GM19351 (cell line): ENCODE results near the gene SOX5.

Source experiments
- ATAC-seq: cut with Tn5 transposase; IDR thresholded peaks from one replicate; pipeline ENCODE4 v1.9.1; 2021; ENCODE audit warnings: mild to moderate bottlenecking, moderate library complexity; ENCODE audit not compliant: unreplicated experiment

The SOX5 gene

DNA sequence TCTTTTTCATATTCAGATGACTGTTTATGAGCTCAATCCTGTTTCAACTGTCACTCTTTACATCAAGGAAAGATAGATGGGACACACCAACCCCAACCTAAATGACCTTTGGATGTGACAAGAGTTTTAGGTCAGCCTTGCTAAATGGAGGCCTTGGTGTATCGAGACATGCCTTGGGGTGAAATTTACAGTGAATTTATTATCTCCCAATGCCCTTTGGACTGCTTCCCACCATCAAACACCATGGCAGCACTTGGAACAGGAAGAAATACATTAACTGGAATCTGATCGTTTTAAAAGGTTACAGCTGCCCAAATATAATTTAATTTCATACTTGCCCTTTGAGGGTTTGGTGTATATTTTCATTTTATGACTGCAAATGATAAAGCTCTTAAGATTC lies 327.6 kb downstream of the SOX5 start:
- ATAC-seq = no peak

DNA sequence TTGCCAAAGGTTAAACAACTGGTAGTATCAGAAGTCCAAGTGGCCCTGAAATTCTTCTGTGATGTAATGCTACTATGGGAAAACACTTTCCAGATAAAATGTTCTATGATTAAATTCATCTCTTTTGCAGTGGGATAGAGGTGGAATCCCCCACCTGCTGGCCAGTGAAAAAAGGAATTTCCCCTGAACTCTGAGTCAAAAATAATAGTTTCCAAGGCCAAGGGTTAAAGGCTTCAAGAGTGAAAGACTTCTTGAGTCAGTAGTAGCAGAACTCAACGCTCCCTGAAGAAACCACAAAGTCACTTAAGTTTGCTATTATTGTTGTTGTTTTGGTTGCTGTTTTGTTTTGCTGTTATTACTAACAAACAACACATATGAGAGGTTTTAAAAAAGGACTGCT lies 330.8 kb downstream of the SOX5 start:
- peak; percentile 59 for ATAC-seq

DNA sequence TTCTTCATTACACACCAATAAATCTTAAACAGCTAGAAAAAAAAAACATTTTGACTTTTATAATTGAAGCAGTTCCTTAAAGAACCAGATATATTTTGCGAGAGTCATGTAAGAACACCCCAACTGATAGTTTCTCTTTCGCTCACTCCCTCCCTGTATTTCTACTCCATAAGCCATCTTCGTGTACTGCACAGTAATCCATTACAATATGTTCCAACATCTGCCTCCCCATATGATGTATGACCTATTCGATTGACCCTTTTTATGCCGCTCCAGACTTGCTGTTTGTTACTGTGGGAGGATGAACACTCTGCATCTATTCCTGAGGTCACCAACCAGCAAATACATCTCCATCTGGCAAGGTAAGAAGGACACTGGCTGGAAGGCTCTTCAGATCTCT lies 331.7 kb downstream of the SOX5 start:
- ATAC-seq = no peak

DNA sequence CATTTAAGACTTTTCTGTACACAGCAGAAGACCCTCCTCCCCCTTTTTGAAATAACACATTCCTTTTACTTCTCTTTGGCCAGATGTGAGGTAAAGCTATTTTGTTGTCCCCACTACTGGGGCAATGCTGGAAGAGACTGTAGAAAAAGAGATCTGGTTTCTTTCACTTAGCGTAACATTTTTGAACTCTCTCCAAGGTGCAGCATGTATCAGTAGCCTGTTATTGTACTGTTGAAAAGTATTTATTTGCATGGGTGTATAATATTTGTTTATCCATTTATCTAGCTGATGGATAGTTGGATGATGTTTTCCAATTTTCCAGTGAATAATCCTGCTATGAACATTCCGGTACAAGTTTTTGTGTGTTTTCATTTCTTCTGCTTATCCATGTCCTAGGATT lies 335.2 kb downstream of the SOX5 start:
- no peak for ATAC-seq

DNA sequence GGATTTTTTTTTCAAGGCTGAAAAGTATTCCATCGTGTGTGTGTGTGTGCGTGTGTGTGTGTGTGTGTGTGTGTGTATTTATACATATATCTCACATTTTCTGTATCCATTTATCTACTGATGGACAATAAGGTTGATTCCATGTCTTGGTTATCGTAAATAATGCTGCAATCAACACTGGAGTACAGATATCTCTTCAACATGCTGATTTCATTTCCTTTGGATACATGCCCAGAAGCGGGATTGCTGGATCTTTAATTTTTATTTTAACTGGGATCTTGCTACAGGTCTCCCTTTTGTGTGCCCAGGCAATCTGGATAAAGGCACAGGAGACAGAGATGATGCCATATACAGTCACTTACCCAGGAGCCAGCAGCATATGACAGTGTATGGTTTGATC lies 338.1 kb downstream of the SOX5 start:
- no peak for ATAC-seq

DNA sequence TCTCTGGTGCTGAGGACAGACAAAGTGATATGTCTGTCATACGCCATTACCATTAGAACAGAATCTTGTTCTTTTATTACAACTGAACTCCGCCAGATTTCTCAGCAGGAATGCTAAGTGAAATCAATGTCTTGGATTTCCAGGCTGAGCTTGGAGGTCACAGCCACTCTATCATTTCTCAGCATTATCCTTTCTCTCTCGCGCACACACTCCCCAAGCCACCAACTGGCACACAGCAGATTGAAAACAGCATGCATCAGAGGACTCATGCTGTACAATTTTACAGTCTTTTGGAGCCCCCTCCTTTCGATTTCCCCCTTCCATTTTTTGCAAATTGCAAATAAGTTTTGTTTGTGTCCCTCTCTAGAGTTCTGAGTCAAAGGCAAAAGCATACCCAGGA lies 348.6 kb downstream of the SOX5 start:
- no peak for ATAC-seq

DNA sequence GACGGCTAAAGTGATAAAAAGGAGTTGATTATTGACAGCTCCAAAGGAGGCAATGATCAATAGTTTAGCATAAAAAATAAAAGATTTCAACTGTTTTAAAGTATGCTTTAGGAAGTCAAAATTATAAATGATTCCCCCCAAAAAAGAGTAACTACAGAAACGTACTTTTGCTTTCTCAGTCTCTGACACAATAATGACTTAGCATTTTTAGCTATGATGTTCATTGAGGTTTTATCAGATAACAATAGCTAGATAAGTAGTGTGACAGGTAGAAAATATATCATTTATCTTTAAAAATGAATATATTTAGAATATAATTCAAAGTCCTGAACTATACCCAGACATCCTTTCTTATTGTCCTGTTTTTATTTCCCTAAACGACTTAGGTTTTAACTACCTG lies 352.9 kb downstream of the SOX5 start:
- ATAC-seq = no peak

DNA sequence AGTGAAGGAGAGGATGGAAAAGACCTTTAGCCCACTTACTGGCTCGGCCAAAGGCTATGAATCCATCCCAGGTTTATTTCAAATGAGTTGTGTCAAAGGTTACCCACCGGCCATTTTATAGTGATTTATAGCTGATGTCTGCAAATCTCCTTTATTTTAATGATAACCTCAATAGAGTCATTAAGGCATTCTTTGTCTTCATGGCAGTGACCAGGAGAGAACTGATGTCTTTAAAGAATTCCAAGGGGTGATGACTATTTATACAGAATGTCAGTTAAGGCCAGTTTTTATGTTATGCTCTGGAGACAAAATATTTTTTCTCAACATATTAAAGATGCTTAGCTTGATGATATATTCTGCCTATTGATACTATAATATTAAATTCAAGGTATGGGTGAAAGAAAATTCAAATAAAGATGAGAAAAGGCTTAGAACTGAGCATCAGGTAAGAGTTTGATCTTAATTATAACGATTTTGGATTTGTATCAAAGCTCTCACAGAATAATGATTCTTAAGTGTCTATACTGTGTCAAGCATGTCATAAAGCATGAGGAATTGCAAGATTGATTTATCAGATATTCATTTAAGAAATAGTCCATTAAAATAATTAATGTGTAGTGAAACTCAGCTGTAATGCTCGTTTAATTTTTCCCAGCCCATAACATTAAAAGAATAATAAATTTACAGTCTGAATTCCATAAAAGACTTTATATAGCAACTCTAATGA lies 361.5 kb downstream of the SOX5 start:
- ATAC-seq = no peak

DNA sequence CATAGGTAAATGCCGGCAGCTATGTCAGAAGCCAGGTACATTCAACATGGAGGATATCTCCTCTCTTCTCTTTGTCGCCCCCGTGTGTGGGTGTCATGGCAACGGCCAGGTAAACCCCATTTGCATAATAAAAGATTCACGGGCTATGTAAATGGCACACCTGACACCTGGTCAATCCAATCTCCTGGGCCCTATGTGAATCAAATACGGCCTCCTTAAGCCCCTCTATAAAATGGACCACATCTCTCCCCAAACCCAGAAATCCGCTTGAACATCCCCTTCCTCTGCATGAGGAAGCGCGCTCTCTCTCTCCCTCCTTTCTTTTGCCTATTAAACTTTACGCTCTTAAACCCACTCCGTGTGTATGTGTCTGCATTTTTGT lies 363.7 kb downstream of the SOX5 start:
- no peak for ATAC-seq

DNA sequence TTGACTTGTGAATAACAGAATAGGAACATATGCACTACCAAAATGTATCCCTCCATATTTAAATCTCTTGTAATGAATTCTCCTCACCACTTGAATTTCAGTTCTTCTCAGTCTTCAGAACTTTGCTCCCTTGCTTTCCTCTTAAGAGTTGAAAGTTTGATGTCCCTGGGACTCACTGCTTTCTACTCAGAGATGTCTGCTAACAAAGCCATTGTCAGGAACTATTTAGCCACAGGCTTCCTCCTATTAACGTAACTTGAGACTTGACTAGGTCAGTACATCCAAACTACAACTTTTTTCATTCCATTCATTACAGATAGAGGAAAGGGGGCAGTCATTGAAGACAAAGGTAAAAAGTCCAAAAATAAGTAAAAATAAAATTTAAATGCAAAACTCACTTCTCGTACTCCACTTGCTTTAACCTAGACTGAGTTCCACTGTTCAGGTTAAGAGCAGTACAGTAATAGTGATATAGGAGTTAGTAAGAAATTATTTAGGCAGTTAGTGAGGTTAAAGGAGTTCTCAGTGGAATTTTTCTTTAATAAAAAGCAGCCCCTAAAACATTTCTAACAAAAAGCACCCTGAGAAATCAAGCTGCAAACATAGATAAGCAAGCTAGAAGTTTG lies 364.2 kb downstream of the SOX5 start:
- ATAC-seq = no peak

DNA sequence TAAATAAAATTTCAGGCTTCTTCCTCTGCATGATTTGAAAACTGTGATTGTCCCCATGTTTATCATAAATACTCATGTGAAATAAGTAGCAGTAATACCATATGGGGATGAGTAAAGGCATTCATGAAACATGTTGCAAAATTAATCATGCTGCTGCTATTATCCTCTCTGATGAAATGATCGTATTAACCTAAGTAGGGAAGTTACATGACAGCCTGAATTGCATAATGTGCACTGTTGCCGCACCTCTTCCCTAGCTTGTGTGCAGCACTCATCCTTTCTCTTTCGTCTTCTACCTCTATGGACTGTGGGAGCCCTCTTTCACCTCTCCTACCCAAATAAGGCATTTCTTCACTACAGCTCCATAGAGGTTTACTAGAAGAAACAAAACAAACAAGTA lies 367.6 kb downstream of the SOX5 start:
- ATAC-seq = no peak

DNA sequence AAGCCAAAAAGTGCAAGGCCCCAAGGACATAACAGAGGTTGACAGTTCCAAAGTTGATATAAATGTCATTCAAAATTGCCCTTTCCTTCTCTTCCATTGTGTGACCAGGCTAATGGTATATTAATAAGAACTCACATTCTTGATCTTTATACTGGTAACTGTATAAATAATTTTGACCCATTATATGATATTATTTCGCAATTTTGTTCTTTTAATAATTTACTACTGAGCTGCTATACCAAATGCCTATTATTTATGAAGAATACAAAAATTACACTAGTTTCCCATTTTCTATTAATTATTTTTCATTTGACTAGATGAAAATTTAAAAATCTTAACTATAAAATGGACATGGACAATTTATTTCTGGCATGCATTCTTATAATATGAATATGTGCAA lies 370.2 kb downstream of the SOX5 start:
- ATAC-seq = no peak

DNA sequence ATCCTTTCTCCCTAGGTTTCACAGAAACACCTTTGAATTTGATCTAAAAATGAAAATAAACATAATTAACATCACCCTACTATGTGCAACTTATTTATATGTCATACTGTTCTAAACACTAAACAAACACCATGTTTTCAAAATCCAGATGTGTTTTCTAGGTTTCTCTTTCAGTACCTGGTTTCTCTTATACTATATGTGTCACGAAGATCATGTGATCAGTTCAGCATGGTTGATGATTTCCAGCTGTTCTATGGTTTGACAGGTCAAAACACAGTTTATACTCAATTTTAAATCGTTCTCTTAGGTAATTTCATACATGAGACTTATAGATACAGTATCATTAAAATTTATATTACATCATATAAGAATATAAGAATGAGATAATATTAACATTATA lies 373.1 kb downstream of the SOX5 start:
- ATAC-seq = peak; percentile 89

DNA sequence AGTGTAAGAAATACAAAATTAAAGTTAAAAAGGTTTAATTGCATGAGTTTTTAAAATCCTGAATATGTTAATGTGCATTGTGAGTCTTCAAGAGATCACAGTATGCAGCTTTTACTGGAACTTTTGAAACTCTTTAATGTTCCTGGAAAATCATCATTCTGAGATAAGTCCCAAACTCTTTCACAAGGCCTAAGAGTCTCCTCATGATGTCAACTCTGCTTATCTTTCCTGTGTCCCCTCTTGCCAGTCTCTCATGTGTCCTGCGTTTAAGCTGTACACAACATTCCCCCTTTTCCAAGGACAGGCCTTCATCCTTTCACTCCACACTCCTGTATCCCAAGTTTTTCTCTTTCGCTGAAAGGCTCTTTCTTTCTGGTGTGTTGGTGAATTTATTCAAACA lies 380.1 kb downstream of the SOX5 start:
- ATAC-seq = no peak

DNA sequence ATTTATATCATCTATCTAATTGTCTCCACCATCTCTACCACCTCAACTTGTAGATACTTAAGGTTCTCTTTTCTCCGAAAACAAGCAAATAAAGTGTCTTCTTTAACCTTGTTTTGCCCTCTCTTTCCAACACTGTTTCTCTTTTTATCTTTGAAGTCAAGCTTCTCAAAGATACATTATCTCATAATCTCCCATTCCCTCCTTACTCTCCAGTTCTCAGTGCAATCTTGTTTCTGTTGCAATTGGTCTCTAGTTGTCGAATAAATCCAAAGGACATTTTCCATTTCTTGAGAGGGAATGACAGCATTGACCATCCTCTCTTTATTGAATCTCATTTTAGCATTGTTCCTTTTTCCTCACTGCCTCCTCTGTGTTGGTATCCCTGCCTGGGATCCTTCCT lies 383.3 kb downstream of the SOX5 start:
- ATAC-seq = no peak

DNA sequence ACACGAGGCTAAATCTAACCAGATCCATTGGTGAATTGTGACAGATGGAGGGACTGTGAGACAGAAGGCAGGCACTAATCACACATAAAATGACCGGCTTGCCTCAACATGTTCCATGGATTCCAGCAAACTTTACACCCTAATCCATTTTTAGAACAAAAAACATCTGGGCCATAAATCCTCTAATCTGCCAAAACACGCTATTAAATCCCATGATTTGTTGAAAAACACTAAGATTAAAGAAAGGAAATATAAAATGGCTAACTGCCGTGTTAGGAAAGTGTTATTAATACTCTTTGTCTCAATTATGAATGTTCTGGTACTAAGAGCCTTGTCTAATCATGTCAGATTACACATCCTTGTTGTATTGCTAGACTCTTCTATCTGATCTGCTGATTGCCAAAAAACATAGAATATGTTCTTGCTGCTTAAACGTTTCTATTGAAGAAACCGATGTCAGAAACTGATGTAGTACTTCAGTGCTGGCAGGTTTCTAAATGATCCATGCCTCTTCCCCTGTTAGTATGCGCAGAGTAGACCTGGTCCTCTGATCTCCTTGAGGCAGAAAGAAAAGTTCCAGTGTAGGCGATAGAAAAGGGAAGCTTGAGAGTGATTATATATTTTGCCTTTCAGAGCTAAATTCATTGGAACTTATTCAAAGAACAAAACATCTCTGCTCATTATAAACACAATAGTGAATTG lies 384.9 kb downstream of the SOX5 start:
- no peak for ATAC-seq

DNA sequence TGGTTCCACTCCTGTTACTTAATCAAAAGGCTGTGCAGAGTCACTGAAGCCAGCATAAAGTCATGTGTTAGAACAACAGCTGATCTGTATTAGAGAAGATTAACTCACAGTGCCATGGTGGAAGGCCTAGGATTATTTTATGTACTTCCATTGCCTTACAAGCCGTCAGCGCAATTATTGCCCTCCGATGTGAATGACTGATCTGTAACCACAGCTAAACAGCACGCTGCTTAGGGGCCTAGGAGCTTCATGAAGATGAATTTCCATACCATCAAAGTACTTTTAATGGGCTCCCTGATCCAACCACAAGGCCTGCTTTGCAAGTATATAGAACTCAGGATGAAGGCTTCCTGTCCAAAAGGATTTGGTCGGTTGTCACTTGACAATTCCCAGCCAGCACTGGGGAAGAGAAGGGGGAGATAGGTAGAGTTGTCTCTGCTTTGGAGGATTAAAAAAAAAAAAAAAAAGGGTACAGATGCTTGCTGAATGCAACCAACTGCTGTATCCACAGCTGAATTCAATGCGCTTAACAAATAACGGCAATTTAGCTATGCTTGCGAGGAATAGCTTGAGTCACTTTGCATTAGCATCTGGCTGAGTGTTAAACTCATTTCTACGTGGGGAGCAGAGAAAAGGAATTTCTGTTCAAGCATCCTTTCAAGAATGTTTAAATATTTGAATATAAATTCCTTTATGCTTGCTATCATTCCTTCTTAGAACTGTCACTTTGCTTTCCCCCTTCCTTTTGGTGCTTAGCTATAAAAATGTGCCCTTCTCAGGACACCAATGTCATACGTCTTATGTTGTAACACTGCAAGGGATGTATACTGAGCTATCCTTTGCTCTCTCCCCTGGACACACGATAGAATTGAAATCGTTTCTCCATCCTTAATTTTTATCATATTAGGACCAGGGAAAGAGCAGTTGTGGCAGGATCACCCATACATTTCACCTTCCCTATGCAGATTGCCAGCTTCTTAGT lies 387.8 kb downstream of the SOX5 start:
- no peak for ATAC-seq

DNA sequence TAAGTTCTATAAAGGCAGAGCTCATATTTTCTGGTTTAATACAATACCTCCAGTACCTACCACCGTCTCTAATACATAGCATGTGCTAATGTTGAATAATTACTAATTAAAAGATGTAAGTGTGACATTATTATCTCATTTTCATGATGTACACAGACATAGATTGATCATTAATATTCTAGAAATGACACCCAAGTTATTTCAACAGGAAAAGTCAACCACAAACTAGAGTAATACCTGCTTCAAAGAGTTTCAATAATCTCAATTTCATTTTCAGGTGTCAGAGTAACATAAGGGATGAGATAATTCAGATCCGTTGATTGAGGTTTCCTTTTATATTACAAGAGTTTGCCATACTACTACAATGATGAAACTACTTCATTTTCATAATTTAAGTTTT lies 388.9 kb downstream of the SOX5 start:
- ATAC-seq = peak; percentile 88

DNA sequence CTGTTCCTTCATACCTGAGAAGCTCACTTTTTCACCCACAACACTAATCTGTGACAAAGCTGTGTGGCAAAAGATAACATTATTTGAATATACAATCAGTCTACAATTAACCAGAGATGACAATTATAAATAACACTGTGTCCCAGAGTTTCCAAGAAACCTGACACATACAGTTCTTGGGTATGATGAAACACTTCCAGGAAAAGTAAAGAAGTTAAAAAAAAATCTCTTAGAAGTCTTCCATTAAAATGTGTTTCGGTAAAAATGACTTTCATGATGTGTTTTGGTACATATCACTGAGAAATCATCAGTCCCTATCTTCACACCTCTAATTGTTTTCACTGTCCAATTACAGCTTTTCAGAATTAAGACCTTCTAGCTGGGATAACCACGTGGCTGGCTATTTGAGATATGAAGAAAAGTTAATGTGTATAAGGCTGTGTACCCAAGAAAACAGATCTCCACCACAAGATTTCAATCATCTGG lies 390.2 kb downstream of the SOX5 start:
- ATAC-seq = no peak

DNA sequence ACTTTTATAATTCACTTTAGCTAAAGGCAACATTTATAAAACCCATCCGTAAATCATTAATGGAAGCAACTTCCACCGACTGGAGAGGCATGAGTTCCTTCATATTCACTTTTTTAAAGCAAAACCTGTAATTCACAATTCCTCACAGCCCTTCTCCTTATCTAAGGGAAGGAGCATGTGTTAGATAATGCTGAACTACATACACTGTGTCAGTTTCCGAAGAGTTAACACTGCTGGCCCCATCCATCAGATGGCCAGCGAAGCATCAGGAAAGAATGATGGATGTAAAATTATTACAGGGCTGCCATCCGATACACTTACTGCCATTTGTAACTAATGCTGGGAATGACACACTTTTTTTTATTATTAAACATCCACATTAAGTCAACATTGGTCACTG lies 392.8 kb downstream of the SOX5 start:
- no peak for ATAC-seq

DNA sequence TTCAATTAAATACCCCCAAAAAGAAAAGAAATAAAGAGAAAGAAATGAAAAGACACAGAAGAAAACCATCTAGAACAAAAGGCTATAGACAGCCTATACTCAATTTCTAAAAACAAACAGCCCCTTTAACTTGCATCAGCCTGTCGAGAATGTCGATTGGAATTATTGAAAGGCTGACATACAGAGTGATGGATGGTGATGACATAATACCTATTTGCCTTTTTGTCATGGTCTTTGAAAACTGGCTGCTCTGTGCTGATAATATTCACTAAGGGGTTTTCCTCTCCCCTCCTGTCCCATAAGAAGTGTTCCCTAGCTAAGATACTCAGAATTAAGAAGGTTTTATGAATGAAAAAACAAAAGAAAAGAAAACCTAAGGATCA lies 393.7 kb downstream of the SOX5 start:
- no peak for ATAC-seq
